Endodermal cell (in vitro differentiated cells): ENCODE results near the gene CCDC88A. TPM values are rescaled to one million over a fixed set of nuclear protein-coding genes. Genes with fewer than 3 reads are reported as not detected.

Experiments used
- DNase-seq: peaks from one replicate; pipeline ENCODE4 v3.0.0-alpha.2; 2017
- H3K27ac ChIP-seq: 2 replicates; pipeline ENCODE4 v1.5.1; 2013; ENCODE audit warnings: mild to moderate bottlenecking, low read depth, low read length, moderate library complexity
- H3K27me3 ChIP-seq: 2 replicates; pipeline ENCODE4 v1.6.1; 2013; ENCODE audit warnings: mild to moderate bottlenecking, low read length, moderate library complexity; ENCODE audit not compliant: insufficient read depth, control insufficient read depth, poor library complexity, severe bottlenecking
- H3K36me3 ChIP-seq: 2 replicates; pipeline ENCODE4 v1.7.0; 2013; ENCODE audit warnings: mild to moderate bottlenecking, low read length, moderate library complexity; ENCODE audit not compliant: control insufficient read depth, insufficient read depth
- H3K4me1 ChIP-seq: one replicate; pipeline ENCODE4 v1.7.0; 2013; ENCODE audit warnings: low read length; ENCODE audit not compliant: control insufficient read depth, insufficient read depth
- H3K4me3 ChIP-seq: 2 replicates; pipeline ENCODE4 v1.5.1; 2013; ENCODE audit warnings: mild to moderate bottlenecking, low read length, moderate library complexity
- H3K9ac ChIP-seq: 2 replicates; pipeline ENCODE4 v1.6.1; 2013; ENCODE audit warnings: mild to moderate bottlenecking, low read length, moderate library complexity; ENCODE audit not compliant: poor library complexity, severe bottlenecking; ENCODE audit errors: extremely low read depth
- H3K9me3 ChIP-seq: 2 replicates; pipeline ENCODE4 v1.6.1; 2013; ENCODE audit warnings: mild to moderate bottlenecking, low read length, moderate library complexity; ENCODE audit not compliant: control insufficient read depth
- H3K27ac Mint-ChIP-seq: 2 replicates; pipeline ENCODE4 v1.8.0; 2020; ENCODE audit warnings: mixed read lengths
- H3K27me3 Mint-ChIP-seq: 2 replicates; pipeline ENCODE4 v1.8.0; 2021; ENCODE audit warnings: mild to moderate bottlenecking, mixed read lengths; ENCODE audit not compliant: insufficient read depth
- H3K36me3 Mint-ChIP-seq: 2 replicates; pipeline ENCODE4 v1.8.0; 2020; ENCODE audit warnings: low read depth, mixed read lengths
- H3K4me1 Mint-ChIP-seq: 2 replicates; pipeline ENCODE4 v1.8.0; 2020; ENCODE audit warnings: mixed read lengths
- H3K4me3 Mint-ChIP-seq: 2 replicates; pipeline ENCODE4 v1.8.0; 2020; ENCODE audit warnings: mild to moderate bottlenecking, moderate library complexity, mixed read lengths
- H3K9me3 Mint-ChIP-seq: 2 replicates; pipeline ENCODE4 v1.8.0; 2020; ENCODE audit warnings: mild to moderate bottlenecking, mixed read lengths
- WGBS, 2 experiments: methylation state at CpG; one replicate each; pipeline versions ENCODE4 v1.1.5 to v1.1.7; 2013; ENCODE audit warnings: missing lambda C conversion rate in 2 of 2, mixed read lengths in 1 of 2; ENCODE audit not compliant: insufficient coverage in 1 of 2, insufficient read length in 1 of 2; 5-methylcytosine and 5-hydroxymethylcytosine counted together
- total RNA-seq, 2 donors: library from RNA; stranded (reverse); fragmentation: NEBNext Ultra II Directional in 1 of 2; extraction: Animal tissue kit (Norgen Biotek cat#: 25700) in 1 of 2; gene quantifications; 2 replicates in 1 of 2; 3 replicates in 1 of 2; pipeline ENCODE4 v1.2.1, GENCODE V29; 2021
- TF ChIP-seq, protein P1 (sequence below): fragments of 200-600 bp; sonication (generic); conservative IDR thresholded peaks from 2 replicates; pipeline ENCODE4 v1.5.0; 2021; ENCODE audit warnings: antibody characterized with exemption, mild to moderate bottlenecking

Gene CCDC88A
- total RNA-seq, 2 donors from 2014 or later, result 84.2 to 88.4 TPM

DNA sequence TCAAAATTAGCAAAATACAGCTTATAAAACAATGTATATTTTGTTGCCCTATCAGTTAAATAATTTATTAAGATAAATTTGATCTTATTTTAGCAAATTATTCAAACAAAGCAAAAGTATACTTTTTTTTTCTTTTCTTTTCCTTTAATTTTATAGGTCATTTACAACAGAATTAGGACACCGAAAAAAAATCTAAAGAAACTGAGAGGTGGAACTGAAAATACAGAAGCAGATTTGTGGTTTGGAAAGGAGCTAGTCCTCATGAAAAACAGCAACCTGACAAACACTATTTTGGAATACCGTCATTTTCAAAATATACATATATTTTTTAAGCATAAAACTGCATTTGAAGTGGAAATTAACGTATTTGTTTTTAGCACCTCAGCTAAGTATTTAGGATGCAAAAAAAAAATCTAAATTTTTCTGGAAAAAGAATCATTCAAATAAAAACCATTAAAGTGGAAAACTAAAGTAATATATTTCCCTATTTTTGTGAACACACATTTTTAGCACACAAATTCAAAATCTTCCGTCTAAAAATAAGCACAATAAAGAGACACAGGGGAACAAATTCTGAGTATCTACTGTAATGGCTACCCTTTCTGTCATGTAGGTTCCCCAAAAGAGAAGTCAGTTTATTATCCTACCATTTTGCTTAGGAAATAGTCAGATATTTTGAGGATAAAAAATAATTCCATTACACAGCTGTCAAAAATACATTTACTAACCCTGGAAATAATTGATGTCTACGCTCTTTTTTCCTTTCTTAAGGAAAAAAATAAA, 2.7 kb downstream of the CCDC88A start:
- TF ChIP-seq, protein P1, sequence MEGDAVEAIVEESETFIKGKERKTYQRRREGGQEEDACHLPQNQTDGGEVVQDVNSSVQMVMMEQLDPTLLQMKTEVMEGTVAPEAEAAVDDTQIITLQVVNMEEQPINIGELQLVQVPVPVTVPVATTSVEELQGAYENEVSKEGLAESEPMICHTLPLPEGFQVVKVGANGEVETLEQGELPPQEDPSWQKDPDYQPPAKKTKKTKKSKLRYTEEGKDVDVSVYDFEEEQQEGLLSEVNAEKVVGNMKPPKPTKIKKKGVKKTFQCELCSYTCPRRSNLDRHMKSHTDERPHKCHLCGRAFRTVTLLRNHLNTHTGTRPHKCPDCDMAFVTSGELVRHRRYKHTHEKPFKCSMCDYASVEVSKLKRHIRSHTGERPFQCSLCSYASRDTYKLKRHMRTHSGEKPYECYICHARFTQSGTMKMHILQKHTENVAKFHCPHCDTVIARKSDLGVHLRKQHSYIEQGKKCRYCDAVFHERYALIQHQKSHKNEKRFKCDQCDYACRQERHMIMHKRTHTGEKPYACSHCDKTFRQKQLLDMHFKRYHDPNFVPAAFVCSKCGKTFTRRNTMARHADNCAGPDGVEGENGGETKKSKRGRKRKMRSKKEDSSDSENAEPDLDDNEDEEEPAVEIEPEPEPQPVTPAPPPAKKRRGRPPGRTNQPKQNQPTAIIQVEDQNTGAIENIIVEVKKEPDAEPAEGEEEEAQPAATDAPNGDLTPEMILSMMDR, result no peak
- no peak overlapping the region for H3K27ac Mint-ChIP-seq

DNA sequence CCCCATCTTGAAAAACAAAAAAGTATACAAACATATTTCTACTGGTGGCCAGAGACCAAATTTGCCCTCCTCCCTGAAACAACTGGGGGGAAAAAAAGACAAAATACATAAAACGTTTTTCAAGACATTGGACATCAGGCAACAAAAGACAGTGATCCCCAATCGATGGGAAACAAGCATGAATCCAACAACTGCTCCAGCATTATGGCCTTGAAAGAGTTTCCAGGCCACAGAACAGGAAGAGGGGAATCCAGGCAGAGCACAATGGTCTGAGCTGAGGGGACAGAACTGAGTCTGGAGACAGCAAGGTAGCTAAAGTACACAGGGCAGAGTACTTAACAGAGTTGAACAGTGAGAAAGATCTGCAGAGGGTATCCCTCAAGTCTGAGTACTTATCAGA, 4.4 kb downstream of the CCDC88A start:
- Histone ChIP-seq H3K4me1 (no peaks in the 10 kb centered on the region), H3K4me3 (no peak overlapping the region), H3K27me3 (no peaks in the 10 kb centered on the region), H3K9ac (no peak overlapping the region), H3K36me3 (peaks cover 13% of the 10 kb centered on the region), H3K27ac (no peak overlapping the region), H3K9me3 (no peaks in the 10 kb centered on the region)
- H3K27me3 Mint-ChIP-seq, result no peaks in the 10 kb centered on the region
- peaks cover 2% of the 10 kb centered on the region for H3K36me3 Mint-ChIP-seq
- H3K27ac Mint-ChIP-seq, result no peak overlapping the region
- H3K9me3 Mint-ChIP-seq, result no peaks in the 10 kb centered on the region
- peaks cover 11% of the 10 kb centered on the region for H3K4me1 Mint-ChIP-seq
- 92% methylated on average over 2 of the region's 2 CpGs for WGBS, 2 experiments
- DNase-seq, result no peak
- TF ChIP-seq, protein P1, result no peak
- H3K4me3 Mint-ChIP-seq, result no peak overlapping the region

More for the DNA sequence above, 2.7 kb downstream of the CCDC88A start:
- Histone ChIP-seq H3K4me3 (peak overlapping the region; percentile 92), H3K4me1 (no peaks in the 10 kb centered on the region), H3K9me3 (no peaks in the 10 kb centered on the region), H3K27ac (no peak overlapping the region), H3K27me3 (no peaks in the 10 kb centered on the region), H3K36me3 (peaks cover 8% of the 10 kb centered on the region), H3K9ac (peak overlapping the region; percentile 72)
- Mint-ChIP-seq H3K9me3 (no peaks in the 10 kb centered on the region), H3K27me3 (no peaks in the 10 kb centered on the region), H3K36me3 (no peaks in the 10 kb centered on the region), H3K4me3 (peak overlapping the region; percentile 92), H3K4me1 (peaks cover 13% of the 10 kb centered on the region)
- DNase-seq, result no peak
- WGBS, 2 experiments, result 0 to 60% methylated on average over 1 to 3 of the region's 5 CpGs

DNA sequence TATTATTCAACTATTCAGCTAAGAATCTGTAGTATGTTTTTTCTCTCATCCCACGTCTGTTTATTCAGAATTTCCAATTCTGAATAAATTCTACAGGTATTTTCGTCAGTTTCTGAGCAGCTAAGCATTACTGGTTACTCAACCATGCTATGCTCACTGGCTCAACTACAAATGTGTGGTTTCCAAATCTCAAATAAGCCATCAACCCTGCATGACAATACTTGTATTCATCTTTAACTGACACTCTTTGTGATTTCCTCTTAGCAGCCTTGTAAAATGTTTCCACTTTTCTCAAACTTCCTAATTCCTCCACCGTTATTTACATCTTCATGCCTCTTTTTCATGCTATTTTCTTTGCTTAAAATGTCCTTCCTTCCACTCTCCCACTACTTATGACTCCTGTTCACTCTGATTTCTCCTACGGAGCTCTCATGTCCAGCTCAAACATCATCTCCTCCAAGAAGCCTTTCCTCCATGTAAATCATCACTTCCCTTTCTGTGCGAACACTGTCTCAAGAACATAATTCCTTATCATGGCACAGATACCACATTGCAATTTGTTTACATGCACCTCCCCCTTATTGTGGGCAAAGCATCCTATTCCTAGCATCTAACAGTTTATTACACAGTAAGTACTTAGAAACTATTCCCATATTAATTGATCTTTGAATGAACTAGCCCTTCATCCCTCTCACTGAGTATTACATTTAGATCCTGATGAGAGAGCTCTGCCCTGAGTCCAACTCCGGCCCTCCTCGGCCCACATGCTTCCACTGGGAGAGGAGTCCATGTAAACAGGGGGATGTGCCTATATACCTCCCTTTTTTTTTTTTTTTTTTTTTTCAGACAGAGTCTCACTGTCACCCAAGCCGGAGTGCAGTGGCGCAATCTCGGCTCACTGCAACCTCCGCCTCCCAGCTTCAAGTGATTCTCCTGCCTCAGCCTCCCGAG, 10.5 kb downstream of the CCDC88A start:
- no peak overlapping the region for H3K9ac ChIP-seq
- Mint-ChIP-seq H3K9me3 (no peaks in the 10 kb centered on the region), H3K36me3 (peaks cover 14% of the 10 kb centered on the region), H3K27ac (peak overlapping the region; percentile 3), H3K4me3 (no peak overlapping the region), H3K4me1 (peaks cover 4% of the 10 kb centered on the region), H3K27me3 (no peaks in the 10 kb centered on the region)
- no peak for DNase-seq
- H3K4me1 ChIP-seq, result no peaks in the 10 kb centered on the region
- no peak overlapping the region for H3K4me3 ChIP-seq
- no peaks in the 10 kb centered on the region for H3K9me3 ChIP-seq
- TF ChIP-seq, protein P1, result no peak
- WGBS, 2 experiments, result 83 to 90% methylated on average over 10 to 12 of the region's 12 CpGs
- no peak overlapping the region for H3K27ac ChIP-seq
- H3K36me3 ChIP-seq, result peaks cover 27% of the 10 kb centered on the region
- no peaks in the 10 kb centered on the region for H3K27me3 ChIP-seq
